Activated CD4-positive, CD25-positive, alpha-beta regulatory T cell treated with anti-CD3 and anti-CD28 coated beads, Interleukin-2, amount 50 U/mL, for 24 hours (primary cell): ENCODE measurements around the gene NHEJ1.
A peak's percentile ranks its signal among the peaks of the same experiment; 100 is the strongest.

ENCODE experiments used
- ATAC-seq, 2 donors: fragments of 150-1000 bp; cut with Tn5 transposase; one replicate each; pipeline ENCODE4 v1.10.0; 2021; ENCODE audit warnings: mild to moderate bottlenecking in 1 of 2, moderate library complexity in 1 of 2

The NHEJ1 gene

DNA sequence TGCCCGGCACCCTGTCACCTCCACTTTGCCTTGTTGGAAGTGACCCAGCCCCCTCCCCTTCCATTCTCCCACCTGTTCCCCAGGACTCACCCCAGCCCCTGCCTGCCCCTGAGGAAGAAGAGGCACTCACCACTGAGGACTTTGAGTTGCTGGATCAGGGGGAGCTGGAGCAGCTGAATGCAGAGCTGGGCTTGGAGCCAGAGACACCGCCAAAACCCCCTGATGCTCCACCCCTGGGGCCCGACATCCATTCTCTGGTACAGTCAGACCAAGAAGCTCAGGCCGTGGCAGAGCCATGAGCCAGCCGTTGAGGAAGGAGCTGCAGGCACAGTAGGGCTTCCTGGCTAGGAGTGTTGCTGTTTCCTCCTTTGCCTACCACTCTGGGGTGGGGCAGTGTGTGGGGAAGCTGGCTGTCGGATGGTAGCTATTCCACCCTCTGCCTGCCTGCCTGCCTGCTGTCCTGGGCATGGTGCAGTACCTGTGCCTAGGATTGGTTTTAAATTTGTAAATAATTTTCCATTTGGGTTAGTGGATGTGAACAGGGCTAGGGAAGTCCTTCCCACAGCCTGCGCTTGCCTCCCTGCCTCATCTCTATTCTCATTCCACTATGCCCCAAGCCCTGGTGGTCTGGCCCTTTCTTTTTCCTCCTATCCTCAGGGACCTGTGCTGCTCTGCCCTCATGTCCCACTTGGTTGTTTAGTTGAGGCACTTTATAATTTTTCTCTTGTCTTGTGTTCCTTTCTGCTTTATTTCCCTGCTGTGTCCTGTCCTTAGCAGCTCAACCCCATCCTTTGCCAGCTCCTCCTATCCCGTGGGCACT, 21.9 kb upstream of the NHEJ1 start:
- no peak for ATAC-seq

DNA sequence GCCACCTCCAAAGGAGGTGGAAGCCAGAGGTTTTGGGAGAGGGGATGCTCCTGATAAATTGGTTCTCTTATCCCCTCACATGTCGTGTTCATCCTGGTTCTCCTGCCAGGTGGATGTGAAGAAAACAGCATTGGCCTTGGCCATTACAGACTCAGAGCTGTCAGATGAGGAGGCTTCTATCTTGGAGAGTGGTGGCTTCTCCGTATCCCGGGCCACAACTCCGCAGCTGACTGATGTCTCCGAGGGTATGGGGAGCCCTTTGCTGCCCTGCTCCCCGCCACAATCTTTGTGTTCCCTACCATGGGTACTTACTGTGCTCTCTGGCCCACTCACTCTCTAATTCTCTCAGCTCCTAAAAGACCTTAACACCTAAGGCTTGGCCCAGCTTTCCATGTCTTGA, 20.9 kb upstream of the NHEJ1 start:
- ATAC-seq, result no peak

DNA sequence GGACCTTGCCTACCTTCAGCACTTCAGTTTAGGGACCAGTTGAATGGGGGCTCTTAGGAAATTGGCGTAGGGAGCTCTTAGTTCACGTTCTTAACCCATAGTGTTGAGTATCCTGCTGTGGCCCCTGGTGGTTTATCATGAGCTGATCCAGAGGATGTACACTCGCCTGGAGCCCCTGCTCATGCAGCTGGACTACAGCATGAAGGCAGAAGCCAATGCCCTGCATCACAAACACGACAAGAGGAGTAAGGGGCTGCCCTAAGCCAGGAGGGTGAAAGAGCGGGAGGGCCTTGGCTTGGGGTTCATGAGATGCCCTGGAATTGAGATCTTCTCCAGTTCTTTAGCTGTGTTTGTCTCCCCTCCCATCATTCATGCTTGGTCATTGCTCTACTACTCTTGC, 20.3 kb upstream of the NHEJ1 start:
- no peak for ATAC-seq

DNA sequence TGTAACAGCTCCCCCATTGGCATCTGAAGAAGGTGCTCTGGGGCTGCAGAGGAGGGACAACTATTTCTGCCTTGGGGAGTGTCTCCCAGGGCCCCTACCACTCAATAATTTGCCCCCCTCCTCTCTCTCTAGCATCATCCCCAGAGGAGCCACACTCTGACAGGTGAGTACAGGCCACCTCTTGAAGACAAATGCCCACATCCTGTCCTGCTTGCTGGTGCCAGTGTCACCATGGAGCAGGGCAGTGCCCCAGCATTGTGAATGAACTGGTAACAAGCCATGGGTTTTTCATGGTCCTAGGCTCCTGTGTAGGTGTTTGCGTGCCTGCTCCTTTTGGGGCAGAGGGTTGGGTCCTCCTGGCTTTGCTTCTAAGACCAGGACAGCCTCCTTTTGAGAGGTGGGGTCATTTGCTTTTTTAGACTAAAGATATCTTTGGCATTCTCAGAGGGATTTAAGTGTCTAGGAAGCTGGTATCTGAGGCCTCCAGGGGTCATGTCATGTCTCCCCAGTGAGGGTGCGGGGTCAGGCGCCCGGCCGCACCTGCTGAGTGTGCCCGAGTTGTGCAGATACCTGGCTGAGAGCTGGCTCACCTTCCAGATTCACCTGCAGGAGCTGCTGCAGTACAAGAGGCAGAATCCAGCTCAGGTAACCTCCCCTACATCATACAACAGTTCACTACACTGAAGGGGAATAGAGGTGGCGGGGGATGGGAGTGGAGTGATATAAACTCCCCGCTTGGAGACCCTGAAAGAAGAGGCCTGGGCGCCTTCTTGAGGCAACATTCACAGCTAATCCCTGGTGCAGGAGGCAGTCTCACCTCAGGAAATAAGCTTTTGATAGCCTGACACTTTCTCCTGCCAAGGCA, 19.2 kb upstream of the NHEJ1 start:
- ATAC-seq, result no peak

DNA sequence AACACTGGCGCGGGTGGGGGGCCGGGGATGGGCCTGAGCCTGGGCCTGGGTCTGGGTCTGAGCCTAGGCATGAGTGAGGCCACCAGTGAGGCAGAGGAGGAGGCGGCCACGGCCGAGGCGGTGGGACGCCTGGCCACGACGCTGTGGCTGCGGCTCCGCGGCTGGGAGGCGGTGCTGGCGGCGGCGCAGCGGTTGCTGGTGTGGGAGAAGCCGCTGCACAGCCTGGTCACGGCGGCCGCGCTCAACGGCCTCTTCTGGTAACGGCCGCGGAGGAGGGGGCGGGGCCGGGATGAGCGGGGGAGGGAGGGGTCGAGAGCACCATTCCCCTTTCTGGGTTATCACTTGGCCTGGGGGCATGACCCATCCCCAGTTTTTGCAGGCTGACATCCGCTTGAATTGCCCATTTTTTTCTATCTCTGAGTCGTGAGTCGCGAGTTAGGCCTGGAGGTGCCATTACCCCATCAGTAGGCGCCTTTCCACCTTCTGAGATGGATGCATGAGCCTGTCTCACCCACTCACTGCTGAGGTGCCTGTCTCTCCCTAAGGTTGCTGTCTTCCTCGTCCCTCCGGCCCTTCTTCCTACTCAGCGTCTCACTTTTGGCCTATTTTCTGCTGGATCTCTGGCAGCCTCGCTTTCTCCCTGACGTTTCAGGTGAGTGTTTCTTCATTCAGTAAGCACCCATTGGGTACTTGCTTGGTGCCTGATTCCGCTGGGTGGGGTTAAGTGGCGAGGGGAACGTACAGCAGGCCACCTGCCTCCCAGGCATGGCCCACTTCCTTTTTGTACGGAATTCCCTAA, 18.0 kb upstream of the NHEJ1 start:
- peak in 1 of 2 donors; percentile 2 for ATAC-seq

DNA sequence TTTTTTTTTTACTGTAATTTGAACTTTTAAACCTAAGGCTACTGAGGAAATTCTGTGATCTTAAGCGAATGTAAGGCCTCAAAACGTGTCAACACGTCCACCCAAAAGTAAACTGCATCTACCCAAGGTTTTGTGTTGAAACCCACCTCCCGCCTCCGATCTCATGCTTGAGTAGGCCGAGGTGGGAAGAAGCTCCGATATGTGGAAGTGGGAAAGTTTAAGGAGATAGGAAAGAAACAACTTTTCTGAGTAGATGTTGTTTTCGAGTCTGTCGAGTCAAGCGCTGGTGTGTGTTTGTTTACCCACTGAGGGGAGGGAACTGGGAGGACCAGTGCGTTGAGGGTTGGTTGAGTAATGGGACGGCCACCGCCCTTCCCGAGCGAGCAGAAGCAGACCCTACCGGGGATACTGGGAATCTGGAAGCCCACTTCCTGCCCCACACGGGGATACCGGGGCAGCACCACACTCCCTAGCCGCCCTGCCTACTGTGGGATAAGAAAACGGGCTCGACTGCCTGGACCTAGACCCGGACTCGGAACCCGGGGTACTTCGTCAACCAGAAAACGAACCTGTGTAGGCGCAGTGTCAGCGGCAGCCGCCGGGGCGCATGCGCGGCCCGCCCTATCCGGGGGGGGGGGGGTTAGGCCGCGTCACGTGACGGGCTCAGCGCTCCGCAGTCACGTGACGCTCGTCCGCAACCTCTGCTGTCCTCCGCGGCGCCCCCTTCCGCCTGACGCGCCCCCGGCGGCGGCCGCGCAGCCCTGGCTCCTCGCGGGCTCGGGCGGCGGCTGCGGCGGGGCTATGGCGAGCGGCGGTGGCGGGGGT, 17.1 kb upstream of the NHEJ1 start, which contains the start of gene RETREG2:
RETREG2 (plus strand) TSS at position 724 of the 825 bp plus-strand sequence; CDS start at position 802, 78 bp downstream.
- peak; percentile 53 to 64 for ATAC-seq

DNA sequence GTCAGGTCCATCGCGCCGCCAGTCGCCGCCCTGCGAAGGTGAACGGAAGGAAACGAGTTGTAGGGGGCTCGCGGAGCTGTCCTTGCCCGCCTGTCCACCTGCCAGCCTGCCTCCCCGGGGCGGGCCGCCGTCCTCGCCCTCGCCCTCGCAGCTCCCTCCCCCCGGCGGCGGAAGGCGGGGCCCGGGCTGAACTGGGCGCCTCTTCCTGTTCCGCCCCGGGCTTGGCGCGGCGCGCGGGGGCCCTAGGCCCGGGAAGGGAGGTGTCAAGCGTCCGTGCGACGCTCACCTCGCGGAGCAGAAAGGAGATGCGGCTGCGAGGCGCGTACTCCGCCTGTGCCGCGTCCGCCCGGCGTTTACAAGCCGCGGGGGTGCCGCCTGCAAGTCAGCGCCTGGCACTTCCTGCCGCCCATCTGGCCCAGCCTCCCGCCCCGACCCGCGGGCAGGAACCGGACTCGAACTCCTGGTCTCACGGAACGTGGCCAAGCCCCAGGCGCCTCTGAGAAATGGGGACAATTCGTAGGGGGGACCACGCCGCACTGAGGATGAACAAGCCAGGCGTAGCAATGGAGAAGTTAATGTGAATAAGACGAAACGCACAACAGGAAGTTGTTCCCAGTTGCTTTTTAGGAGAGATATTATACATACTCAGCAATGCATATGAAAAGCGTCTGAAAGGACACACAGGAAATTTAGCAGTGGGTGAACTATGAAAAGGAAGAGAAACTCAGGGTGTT, 16.4 kb upstream of the NHEJ1 start, which contains the start of gene CNPPD1:
CNPPD1 (minus strand) TSS at position 108 of the 734 bp plus-strand sequence; CDS start at position 11, 97 bp downstream.
- peak; percentile 78 to 83 for ATAC-seq

DNA sequence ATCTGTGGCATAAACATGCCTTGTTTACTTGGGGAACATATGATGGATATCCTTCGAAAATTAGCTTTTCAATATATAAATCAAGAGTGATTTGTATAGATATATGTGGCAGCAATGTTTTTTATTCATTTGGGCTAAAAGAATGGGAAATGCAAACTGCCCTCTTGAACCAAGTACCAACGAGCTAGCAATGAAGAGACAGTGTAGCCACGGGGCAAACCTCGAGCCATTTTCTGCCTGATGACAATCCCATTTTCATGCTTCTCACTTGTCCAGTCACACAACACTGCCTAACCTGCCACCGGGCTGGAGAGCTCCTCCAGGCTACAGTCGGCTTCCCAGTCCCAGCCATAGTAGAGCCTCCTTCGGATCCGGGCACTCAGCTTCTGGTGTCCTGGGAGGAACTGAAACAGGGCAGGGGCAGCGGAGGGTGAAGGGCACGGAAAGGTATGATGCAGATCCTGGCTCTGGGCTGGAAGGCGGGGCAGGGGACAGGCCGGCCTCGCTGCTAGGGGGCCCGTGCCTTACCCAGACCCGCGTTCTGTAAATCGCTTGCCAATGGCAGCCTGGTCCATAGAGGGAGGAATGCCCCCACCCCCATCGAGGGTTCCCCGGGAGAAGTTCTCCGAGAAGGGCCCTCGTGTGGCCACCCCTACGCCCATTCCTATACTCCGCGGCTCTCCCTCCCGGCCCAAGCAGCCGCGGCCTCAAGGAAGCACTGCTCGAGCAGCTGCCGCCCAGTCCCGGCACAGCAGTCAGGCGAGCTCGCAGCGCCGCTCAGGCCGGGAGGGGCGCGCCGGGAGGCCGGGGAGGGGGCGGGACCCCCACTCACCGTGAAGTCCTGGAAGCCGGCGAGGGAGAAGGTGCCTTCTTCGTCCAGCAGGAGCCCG, 15.6 kb upstream of the NHEJ1 start:
- peak; percentile 8 to 10 for ATAC-seq

DNA sequence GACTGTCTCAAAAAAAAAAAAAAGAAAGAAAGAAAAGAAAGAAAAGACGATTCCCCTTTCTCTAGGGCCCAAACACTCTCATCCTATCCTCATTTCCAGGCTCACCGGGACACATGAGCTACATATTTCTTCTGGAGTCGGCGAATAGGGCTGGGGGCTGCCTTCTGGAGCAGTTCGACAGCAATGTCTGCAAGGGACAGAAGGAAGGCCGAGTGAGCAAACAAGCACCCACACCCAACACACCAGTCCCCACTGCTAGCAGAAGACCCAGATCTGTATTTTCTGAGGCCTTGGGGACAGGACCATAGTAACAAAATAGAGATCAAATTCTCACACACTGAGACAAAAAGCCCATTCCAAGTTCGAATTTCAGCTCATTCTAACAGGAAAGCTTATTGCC, 14.9 kb upstream of the NHEJ1 start:
- ATAC-seq, result no peak

DNA sequence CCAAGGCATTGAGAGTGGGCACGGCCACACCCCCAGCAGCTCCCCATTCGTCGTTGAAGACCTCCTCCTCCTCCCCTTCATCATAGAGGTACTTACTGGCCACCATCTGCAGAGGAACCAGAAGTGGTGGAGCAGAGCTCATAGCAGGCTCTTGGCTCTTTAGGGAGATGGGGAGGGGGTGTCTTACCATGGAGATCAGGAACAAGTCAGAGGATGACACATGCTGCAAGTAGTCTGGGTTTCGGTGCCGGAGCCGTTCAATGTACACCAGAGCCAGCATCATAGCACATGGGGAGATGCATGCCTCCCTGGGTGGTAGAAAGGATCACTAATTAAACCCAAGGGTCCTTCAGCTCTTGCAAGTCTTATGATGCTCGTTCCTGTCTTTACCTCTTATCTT, 14.2 kb upstream of the NHEJ1 start:
- no peak for ATAC-seq

DNA sequence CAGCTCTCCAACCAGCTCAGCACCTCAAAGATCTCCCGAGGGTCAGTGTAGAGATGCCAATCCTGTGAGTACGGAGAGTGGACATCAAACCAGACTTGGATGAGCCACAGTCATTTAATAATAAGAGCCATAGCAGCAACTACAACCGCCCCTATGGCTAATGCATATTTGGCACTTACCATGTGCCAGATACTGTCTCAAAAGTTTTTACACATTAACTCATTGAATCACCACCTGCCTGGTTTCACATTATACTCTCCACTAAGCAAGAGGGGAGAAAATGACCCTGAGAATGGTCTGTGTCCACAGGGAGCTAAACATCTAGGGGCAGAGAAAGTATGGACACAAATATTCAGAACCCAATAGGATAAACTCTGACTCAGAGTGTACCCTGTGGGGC, 13.5 kb upstream of the NHEJ1 start:
- no peak for ATAC-seq

DNA sequence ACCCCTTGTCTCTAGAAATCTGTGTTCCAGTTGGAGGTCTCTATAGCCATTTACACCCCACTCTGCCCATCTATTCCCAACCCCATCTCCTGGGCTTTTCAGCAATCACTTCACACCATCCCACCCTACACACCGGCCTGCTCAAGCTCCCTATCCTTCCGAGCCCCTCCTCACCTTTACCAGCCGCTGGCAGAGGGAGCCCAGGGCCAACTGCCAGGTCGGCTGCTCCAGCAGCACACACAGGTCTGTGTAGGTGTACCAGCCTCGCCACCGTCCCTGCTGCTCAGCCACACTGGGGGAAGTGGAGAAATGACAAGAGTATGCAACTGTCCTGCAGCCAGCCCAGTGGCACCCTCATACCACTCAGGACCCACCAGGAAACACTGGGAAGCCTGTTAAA, 12.6 kb upstream of the NHEJ1 start:
- ATAC-seq, result no peak

DNA sequence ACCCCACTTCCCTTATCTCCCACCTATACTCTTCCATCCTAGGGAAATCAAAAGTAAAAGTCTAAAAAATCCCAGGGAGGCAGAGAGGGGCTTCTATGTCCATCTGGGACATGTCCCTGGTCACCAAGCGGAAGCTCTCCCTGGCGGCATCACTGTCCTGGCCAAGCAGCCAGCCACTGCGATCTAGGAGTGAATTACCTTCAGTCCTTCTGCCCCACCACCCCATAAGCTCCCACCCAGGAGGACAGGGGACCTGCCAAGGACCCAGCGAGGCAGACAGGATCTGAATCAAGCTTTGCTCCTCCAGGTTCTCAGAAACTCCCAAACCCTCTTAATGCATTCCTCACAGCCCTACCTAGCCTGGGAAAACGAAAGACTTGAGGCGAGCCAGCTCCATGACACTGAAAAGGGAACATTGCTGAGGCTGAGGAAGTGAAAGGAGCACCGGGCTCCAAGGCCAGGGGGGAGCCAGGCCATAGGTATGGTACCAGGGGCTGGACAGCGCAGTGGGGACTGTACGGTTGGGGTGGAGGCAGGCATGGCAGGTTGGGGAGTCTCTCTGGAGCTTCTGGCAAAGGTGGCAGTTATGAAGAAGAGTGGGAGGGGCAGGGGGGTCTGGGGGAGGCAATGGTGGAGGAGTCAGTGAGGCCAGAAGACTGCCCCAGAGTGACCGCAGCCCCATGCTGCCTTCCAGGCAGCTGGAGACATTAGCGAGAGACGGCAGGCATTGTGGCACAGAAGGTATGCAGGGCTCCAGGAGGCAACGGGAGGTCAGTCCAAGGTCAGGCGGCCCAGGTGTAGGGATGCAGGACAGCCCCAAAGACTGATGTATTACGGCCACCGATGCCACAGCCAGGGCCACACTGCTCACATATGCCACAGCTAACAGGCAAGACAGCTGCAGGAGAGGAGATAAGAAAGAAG, 11.9 kb upstream of the NHEJ1 start:
- no peak for ATAC-seq

DNA sequence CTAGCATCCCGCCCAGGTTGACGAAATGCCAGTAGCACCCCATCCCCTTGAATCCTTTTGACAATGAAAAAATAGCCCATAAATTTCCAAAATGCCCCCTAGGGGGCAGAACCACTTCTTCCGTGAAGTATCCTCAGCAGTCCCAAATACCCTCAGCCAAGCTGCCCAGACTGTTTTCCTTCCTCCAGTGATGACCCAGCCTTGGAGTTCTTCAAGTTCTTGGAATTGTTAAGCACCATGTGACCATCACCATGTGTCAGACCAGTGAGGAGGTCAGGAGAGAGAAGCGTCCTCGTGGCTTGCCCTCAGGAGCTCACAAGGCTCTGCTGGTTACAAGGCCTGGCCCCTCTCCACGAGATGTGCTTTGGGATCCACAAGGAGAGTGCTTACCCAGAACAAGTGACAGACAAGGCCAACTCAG, 10.6 kb upstream of the NHEJ1 start:
- ATAC-seq, result peak in 1 of 2 donors; percentile 46

DNA sequence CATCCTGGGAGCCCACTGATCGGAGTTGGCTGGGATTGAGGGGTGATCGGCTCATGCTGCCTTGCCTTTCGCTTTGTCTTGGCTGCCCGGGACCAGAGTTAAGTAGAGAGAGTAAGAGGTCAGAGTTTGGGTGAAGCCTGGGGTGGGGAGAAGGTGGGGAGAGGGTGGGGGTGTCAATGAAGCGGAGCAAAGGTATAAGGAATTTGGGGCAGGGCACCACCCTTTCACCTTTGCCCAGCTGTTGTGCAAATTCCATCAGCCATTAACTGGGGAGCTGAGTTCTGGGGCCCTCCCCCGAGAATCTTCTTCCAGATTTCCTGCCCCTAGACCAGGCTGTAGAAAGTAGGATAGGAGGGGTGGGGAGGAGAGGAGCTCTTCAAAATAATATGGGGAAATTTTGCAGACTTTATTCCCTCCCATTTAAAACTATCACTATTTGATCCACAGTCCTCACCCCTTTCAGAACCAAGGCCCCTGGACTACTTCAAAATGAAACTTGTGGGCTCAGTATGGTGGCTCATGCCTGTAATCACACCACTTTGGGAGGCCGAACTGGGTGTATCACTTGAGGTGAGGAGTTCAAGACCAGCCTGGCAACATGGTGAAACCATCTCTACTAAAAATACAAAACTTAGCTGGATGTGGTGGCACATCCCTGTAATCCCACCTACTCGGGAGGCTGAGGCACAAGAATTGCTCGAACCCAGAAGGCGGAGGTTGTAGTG, 9.5 kb upstream of the NHEJ1 start, which contains the start of gene SLC23A3:
SLC23A3 (minus strand) TSS at position 100 of the 725 bp plus-strand sequence; CDS start at position 55, 45 bp downstream.
- ATAC-seq, result peak in 1 of 2 donors; percentile 43

DNA sequence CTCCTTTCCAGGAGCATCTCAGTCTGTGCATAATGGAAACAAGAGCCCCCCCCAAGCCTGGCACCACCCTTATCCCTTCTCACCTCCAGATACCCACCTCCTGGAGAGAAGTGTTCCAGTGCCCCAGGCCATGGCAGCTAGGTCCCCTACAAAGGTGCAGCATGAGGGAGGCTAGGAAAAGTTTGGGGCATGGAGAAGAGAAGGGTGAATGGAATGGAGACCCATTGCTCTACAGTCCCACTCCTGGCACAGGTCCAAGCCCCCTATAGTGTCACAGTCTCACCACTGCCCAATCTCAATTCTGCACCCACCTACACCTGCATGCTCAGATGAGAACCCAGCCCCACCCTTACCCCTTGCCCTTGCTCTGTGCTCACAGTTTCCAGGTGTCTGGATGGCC, 8.3 kb upstream of the NHEJ1 start:
- ATAC-seq, result no peak

DNA sequence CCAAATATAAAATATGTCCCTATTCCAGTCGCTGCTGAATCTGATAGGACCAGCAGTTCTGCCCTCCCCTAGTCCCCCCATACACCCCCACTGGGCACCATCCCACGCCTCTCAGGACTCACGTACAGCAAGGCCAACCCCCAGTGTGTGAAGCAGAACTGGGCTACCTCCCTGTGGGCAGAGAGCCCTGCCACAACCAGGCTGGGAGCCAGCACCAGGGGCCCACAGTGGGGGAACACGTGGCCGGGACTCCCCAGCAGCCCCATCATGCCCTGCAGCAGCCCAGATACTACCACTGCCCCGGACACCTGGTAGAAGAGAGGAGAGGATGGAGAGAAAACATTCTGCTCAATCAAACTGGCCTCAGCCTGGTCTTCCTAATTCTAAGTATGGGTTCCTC, 7.9 kb upstream of the NHEJ1 start:
- ATAC-seq, result no peak

DNA sequence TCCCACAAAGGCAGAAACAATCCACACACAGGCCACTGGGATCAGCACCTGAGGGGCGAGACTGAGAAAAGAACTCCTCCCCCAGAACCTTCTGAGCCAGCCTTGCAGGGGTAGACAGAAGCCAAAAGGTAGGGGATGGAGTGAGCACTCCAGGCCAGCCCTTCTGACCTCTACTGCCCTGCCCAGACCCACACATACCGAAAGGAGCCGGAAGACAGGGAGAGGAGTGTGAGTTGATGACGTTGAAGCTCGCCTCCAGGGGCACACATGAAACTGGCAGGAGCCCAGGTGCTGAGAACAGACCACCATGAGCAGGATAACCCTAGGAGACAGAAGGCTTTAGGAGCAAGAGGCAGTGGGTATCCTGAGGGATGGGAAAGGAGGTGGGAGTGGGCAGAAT, 7.4 kb upstream of the NHEJ1 start:
- ATAC-seq, result no peak
